Stimulated activated CD8-positive, alpha-beta memory T cell treated with anti-CD3 and anti-CD28 coated beads, Interleukin-2, amount 100 ng/mL, for 1 hour (primary cell): ENCODE results near the gene PRSS36.

ENCODE experiments used
- DNase-seq, 2 donors: peaks; one replicate each; pipeline ENCODE4 v3.0.0-alpha.2; 2020; ENCODE audit warnings: low read depth in 2 of 2

The PRSS36 gene

GRCh38 chr16:31127182-31127581, 22.7 kb downstream of the PRSS36 start:
- DNase-seq: no peak

- DNase-seq: no peak
These were observed 24.0 kb downstream of the PRSS36 start for GRCh38 chr16:31125844-31126243.

GRCh38 chr16:31120129-31120528, 29.7 kb downstream of the PRSS36 start:
- DNase-seq: no peak

- DNase-seq: no peak
These were observed 31.4 kb downstream of the PRSS36 start for GRCh38 chr16:31118223-31119155.

- DNase-seq: peak; percentile 92 to 94
These were observed 32.3 kb downstream of the PRSS36 start, which contains the start of gene KAT8 for GRCh38 chr16:31117384-31118222. Gene KAT8, plus strand, starts transcription at chr16:31117664. Its CDS starts 18 bp downstream, at chr16:31117682.

GRCh38 chr16:31114468-31114867, 35.4 kb downstream of the PRSS36 start:
- DNase-seq: no peak

GRCh38 chr16:31113121-31114120, 36.4 kb downstream of the PRSS36 start:
- DNase-seq: no peak

GRCh38 chr16:31112711-31113110, 37.2 kb downstream of the PRSS36 start:
- no peak for DNase-seq

- DNase-seq: no peak
These were observed 37.9 kb downstream of the PRSS36 start for GRCh38 chr16:31111881-31112466.

- DNase-seq: no peak
These were observed 39.5 kb downstream of the PRSS36 start for GRCh38 chr16:31110106-31111034.

- no peak for DNase-seq
These were observed 40.2 kb downstream of the PRSS36 start for GRCh38 chr16:31109622-31110021.

GRCh38 chr16:31108794-31109558, 40.9 kb downstream of the PRSS36 start:
- DNase-seq: no peak

GRCh38 chr16:31108035-31108793, 41.7 kb downstream of the PRSS36 start, which contains the start of gene BCKDK:
Gene BCKDK, plus strand, starts transcription at chr16:31108386. Its CDS starts 838 bp downstream, at chr16:31109224.
- DNase-seq: peak; percentile 21 to 27

GRCh38 chr16:31107465-31107867, 42.4 kb downstream of the PRSS36 start:
- no peak for DNase-seq

- no peak for DNase-seq
These were observed 43.1 kb downstream of the PRSS36 start for GRCh38 chr16:31106509-31107464.

- DNase-seq: peak; percentile 63 to 69
These were observed 44.1 kb downstream of the PRSS36 start for GRCh38 chr16:31105677-31106213.
